NCI-H82 treated with DMSO at 0.1 percent for 48 hours (cell line): Measurements from ENCODE around the gene ZP2.
"Not testable (repeated sequence)": the region's sequence is repeated elsewhere in the genome, so short reads cannot be mapped to it uniquely, and the experiment has no call there.

ENCODE experiments used
- DNase-seq: peaks from one replicate; lab custom pipeline; 2025; ENCODE audit not compliant: unreplicated experiment; lab: John Stamatoyannopoulos, UW

Gene ZP2

GRCh38 chr16:21175397-21175796 is 36.0 kb downstream of the ZP2 start:
- no peak for DNase-seq

DNA sequence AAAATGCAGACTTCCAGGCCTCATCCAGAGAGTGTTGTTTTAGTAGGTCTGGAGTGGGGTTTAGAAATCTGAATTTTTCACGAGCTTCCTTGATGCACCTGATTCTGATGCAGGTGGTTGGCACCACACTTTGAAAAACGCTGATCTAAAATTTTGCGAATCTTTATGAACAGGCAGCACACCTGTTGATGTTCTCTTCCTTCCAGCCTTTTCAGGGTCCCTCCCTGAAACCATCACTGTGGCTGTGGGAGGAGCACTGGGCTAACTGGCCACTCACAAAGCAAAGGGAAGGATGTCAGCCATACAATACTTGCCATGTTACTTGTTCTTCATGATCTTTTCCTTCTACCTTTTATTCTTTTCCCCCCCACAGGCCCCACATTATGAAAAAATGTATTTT is 38.7 kb downstream of the ZP2 start:
- DNase-seq = no peak

- DNase-seq = not testable (repeated sequence)
These were observed 41.3 kb downstream of the ZP2 start for GRCh38 chr16:21170116-21170515.

DNA sequence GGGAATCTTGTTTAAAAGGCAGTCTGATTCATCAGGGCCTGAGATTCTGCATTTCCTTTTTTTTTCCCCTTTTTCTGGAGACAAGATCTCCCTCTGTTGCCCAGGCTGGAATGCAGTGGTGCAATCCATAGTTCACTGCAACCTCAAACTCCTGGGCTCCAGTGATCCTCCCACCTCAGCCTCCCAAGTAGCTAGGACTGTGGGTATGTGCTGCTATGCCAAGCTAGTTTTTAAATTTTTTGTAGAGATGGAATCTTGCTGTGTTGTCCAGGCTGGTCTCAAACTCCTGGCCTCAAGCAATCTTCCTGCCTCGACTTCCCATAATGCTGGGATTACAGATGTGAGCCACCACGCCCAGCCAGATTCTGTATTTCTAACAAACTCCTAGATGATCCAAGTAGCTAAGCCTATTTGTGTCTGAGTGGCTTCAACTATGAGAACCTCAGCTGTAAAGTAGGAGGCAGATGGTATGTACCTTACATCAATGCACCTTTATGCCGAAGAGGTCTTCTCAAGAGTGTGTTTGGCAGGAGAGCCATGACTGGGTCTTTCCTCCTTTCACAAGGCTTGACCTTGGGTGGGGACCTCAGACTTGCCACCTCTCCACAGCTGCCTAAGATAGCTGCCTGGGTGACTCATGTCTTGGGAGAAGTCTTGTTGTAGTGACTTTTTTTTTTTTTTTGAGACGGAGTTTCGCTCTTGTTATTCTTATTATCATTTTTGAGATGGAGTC is 42.0 kb downstream of the ZP2 start:
- DNase-seq = no peak

DNA sequence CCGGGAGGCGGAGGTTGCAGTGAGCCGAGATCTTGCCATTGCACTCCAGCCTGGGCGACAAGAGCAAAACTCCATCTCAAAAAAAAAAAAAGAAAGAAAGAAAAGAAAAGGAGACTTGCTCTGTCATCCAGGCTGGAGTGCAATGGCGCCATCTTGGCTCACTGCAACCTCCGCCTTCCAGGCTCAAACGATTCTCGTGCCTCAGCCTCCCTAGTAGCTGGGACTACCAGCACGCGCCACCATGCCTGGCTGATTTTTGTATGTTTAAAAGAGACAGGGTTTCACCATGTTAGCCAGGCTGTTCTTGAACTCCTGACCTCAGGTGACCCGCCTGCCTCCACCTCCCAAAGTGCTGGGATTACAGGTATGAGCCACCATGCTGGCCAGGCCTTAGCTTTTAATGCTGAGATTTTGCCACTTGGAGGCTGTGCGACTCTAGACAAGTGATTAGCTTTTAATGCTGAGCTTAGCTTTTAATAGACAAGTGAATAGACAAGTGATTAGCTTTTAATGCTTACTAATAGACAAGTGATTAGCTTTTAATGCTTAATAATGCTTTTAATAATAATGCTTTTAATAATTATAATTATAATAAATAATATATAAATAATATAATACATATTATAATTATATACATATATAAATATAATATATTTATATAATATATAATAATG is 43.3 kb downstream of the ZP2 start:
- peak; percentile 28 for DNase-seq

DNA sequence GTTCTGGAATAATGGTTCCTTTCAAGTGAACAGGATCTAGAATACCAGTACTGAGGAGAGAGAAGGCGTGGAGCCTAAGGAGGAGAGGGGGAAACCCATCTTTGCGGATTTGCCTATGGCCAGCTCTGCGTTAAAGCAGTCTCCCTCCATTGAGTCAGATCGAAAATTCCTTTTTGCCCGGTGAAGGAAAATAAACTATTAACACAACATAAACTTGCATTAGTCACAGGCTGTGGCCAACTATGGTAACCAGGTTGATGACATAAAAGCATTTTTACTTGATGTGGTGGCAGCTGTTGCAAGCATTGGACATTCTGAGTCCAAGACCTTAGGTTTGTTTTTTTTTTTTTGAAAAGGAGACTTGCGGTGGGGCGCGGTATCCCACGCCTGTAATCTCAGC is 44.0 kb downstream of the ZP2 start:
- no peak for DNase-seq

DNA sequence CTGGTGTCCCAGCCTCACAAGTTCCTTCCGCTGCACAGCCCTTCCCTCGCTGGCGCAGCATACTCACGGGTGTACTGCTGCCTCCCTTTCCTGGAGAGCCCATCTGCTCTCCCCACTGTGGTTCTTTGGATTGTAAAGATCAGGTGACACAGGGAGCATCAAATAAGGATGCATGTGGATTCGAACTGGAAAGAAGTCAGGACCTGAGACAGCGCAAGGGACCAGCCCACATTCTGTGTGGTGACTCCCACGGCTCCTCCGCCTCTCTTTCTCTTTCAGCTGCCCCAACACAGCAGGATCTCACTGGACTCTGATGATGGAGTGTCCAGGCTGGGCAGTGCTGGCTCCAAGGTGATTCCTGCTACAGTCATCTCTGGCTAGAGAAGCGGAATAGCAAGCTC is 44.8 kb downstream of the ZP2 start:
- DNase-seq = no peak

- DNase-seq = no peak
These were observed 46.7 kb downstream of the ZP2 start for GRCh38 chr16:21164521-21165168.

- no peak for DNase-seq
These were observed 47.8 kb downstream of the ZP2 start for GRCh38 chr16:21163576-21163975.

DNA sequence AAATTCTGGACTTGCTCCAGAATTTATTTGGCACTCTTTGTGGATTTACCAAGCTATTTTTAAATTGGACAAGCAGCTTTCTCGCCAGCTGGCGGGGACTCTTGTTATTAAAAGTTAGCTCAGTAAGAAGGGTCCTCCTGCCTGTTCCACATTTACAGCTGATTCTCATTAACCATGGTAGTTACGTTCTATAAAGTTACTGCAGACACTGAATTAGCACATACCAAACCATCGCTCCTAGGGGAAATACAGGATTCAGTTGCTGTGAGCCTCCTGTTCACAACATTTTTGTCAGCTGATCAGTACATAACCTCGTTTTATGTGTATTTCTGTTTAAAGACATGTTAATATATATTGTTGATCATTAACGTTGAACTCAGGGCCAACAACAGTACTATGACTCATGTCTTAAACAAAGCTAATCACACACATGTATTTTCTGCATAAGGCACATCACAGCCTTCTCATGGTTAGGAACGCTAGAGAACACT is 48.7 kb downstream of the ZP2 start:
- DNase-seq = no peak

- no peak for DNase-seq
These were observed 50.2 kb downstream of the ZP2 start for GRCh38 chr16:21161211-21161610.

- DNase-seq = no peak
These were observed 51.1 kb downstream of the ZP2 start for GRCh38 chr16:21160276-21160675.

DNA sequence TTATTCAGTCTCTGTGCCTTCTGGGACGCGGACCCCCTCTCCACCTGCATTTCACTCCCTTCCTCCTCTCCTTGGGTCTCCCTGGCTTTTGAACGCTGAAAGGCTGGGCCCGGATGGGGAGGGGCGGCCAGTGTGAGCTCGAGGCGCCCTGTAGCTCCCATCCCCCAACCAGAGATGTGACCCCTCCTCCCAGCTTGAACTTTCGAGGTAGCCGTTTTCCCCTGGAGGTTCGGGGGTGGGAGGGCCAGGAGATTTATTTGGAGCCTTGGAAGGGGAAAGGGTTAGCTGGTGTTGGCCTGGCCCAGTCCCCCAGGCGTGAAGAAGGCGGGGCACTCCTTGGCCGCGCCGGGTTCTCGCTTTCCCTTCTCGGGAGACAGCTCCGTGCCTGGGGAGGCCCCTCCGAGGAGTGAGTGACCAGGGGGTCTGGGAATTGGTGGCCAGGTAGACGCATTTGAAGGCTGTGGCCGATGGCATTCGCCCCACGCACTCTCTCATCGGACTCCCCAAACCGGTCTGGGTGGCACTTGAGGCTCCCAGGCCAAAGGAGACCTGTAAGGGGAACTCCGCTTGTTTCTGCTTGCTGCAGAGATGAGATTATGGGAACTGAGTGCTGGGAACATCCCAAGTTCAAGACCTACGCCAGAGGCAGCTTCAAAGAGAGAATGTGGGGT is 52.0 kb downstream of the ZP2 start:
- DNase-seq = no peak

DNA sequence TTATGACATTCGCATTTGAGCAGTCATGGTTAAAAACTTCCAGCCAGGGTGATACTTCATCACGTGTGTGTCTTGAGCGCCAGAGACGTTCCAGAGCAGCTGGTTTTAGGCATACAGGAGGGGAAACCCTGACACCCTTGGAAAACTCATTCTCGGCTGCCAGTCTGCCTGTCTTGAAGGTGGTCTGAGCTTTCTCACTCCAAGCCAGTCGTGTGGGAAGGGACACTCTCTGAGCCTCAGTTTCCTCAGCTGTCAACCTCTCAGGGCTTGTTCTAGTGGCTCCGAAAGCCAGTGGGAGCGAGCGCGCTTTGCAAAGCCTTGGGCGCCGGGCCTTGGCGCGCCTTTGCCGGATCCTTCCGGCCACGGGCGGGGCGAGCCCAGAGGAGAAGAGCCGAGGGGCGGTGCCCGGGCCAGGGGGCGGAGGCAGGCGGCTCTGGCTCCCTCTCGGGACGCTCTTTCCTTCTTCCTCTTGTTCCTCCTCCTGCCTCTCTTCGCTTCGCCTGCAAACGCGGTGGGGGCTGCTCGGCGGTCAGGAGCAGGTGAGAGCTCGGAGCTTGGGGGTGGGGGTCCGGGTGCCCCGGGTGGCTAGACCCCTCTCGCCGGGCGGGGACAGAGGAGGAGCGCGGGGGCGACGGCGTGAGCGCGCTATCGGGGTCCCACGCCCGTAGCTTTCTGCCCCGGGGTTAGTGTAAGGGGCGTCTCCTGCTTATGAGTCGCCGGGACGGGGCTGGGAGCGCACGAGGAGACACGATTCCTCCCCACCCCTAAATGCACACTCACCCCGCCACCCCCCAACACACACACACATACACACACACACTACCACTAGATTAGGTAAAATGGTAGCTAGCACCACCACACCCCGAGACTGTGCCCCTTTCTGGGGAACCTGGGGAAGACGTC is 52.9 kb downstream of the ZP2 start, which contains the start of gene LDAF1:
Gene LDAF1 (plus strand): TSS at position 467 of the 903 bp plus-strand sequence. CDS start 2,509 bp downstream, outside the sequence.
- peak; percentile 59 for DNase-seq

DNA sequence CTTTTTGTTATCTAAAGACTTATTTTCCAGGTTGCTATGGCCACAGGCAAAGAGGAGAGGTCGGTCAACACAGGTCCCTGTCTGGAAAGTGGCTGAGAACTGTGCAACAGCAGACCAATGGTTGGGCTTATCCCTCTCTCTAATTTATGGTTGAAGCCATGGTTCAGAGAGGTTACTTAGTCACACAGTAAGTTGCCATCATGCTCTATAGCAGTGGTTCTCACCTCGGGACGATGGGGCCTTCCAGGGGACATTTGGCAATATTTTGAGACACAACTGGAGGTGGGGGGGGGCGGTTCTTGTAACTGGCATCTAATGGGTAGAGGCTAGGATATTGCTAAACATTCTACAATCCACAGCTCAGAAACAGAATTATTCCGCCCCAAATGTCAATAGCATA is 53.7 kb downstream of the ZP2 start:
- no peak for DNase-seq

DNA sequence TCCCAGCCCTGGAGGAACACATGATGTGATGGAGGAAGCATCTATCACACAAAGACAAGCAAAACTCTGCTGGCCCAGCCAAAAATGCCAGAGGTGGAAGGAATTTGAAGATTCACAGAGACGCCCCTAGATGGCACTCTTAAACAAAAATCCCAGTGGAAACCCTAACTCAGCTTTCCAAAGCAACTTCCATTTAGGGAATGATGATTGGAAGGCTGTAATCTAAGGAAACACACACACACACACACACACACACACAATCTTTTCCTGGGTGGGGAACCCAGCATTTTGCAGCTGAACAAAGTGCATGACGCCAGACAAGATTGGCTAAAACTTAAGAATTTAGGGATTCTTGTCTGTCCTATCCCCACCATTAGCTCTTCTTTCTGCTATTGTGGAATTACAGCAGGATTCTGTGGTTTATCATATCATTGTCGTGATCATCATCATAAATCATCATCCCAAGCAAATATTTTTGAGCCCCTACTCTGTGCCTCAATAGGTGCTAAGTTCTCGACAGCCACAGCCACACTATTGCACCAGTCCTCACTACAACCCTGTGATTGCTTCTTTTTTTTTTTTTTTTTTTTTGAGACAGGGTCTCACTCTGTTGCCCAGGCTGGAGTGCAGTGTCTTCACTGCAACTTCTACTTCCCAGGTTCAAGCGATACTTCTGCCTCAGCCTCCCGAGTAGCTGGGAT is 54.5 kb downstream of the ZP2 start:
- DNase-seq = peak; percentile 68

DNA sequence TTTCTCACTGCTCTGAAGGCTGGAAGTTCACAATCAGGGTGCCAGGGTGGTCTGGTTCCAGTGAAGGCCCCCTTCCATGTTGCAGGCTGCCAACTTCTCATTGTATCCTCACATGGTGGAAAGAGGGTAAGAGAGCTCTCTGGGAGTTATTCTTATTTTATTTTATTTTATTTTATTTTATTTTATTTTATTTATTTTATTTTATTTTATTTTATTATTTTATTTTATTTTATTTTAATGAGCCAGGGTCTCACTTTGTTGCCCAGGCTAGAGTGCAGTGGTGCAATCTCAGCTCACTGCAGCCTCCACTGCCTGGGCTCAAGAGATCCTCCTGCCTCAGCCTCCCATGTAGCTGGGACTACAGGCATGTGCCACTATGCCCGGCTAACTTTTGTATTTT is 55.4 kb downstream of the ZP2 start:
- DNase-seq = not testable (repeated sequence)

DNA sequence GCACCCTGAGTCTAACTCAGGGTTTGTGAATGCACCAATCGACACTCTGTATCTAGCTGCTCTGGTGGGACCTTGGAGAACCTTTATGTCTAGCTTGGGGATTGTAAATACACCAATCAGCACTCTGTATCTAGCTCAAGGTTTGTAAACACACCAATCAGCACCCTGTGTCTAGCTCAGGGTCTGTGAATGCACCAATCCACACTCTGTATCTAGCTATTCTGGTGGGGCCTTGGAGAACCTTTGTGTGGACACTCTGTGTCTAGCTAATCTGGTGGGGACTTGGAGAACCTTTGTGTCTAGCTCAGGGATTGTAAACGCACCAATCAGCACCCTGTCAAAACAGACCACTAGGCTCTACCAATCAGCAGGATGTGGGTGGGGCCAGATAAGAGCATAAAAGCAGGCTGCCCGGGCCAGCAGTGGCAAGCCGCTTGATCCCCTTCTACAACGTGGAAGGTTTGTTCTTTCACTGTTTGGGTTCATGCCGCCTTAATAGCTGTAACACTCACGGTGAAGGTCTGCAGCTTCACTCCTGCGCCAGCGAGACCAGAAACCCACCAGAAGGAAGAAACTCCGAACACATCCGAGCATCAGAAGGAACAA is 58.1 kb downstream of the ZP2 start:
- not testable (repeated sequence) for DNase-seq
